Measurements from ENCODE around the gene SGMS1.

- TF ChIP-seq CTCF (conservative IDR thresholded peaks at IDR 0.05 in 1 of 2, IDR thresholded peaks at IDR 0.05 in 1 of 2; ENCODE audit: low read depth in 1 of 2, low read length in 2 of 2) (no peak), EZH2 (IDR thresholded peaks at IDR 0.05; ENCODE audit: low read length, missing control alignments) (no peak)
These were observed 119.4 kb downstream of the SGMS1 start for GRCh38 chr10:50504389-50504788.
